ENCODE data around the gene SLC38A1.

- TF ChIP-seq POLR2A (IDR thresholded peaks at IDR 0.05) (no peak), CTCF (IDR thresholded peaks at IDR 0.05) (no peak)
These were observed 83.8 kb downstream of the SLC38A1 start for GRCh38 chr12:46184798-46185595.
